CD1c-positive myeloid dendritic cell (primary cell): ENCODE data around the gene FOXO3.

Source experiments
- DNase-seq: peaks from one replicate; pipeline ENCODE4 v3.0.0-alpha.2; 2016; ENCODE audit errors: extremely low spot score

Gene FOXO3

GRCh38 chr6:108712946-108713345 lies 152.2 kb downstream of the FOXO3 start:
- no peak for DNase-seq

GRCh38 chr6:108714101-108714765 lies 153.5 kb downstream of the FOXO3 start:
- no peak for DNase-seq

- DNase-seq: no peak
These were observed 154.2 kb downstream of the FOXO3 start for GRCh38 chr6:108714766-108715414.

- DNase-seq: no peak
These were observed 155.1 kb downstream of the FOXO3 start for GRCh38 chr6:108715832-108716231.

GRCh38 chr6:108716801-108717791 lies 156.4 kb downstream of the FOXO3 start:
- no peak for DNase-seq

GRCh38 chr6:108719477-108719876 lies 158.8 kb downstream of the FOXO3 start:
- no peak for DNase-seq

GRCh38 chr6:108720827-108721226 lies 160.1 kb downstream of the FOXO3 start:
- no peak for DNase-seq

- DNase-seq: no peak
These were observed 160.6 kb downstream of the FOXO3 start for GRCh38 chr6:108721286-108721685.

- no peak for DNase-seq
These were observed 162.9 kb downstream of the FOXO3 start for GRCh38 chr6:108723594-108723993.

GRCh38 chr6:108726726-108727339 lies 166.1 kb downstream of the FOXO3 start:
- no peak for DNase-seq

GRCh38 chr6:108727966-108728730 lies 167.4 kb downstream of the FOXO3 start:
- no peak for DNase-seq

- no peak for DNase-seq
These were observed 168.1 kb downstream of the FOXO3 start for GRCh38 chr6:108728826-108729225.

- DNase-seq: no peak
These were observed 170.2 kb downstream of the FOXO3 start for GRCh38 chr6:108730635-108731515.

GRCh38 chr6:108732091-108732870 lies 171.6 kb downstream of the FOXO3 start:
- no peak for DNase-seq

- no peak for DNase-seq
These were observed 172.3 kb downstream of the FOXO3 start for GRCh38 chr6:108733051-108733450.

GRCh38 chr6:108733706-108734265 lies 173.1 kb downstream of the FOXO3 start:
- DNase-seq: no peak
